Central memory CD8-positive, alpha-beta T cell (primary cell): ENCODE data around the gene RADX.
"Not testable (repeated sequence)": the region's sequence is repeated elsewhere in the genome, so short reads cannot be mapped to it uniquely, and the experiment has no call there.

ENCODE experiments used
- ATAC-seq: fragments of 150-1000 bp; cut with Tn5 transposase; replicated peaks from 2 replicates; pipeline ENCODE4 v1.10.0; 2022; ENCODE audit warnings: mild to moderate bottlenecking, moderate FRiP score, moderate number of reproducible peaks; ENCODE audit not compliant: poor library complexity, severe bottlenecking; ENCODE audit errors: extremely low read depth
- DNase-seq, 2 donors: peaks; one replicate each; pipeline ENCODE4 v3.0.0; 2021; ENCODE audit warnings: low spot score in 2 of 2
- H3K27ac Mint-ChIP-seq: one replicate; pipeline ENCODE4 v1.8.0; 2022; ENCODE audit warnings: low read depth, mild to moderate bottlenecking, moderate library complexity, mixed read lengths
- H3K27me3 Mint-ChIP-seq: one replicate; pipeline ENCODE4 v1.8.0; 2022; ENCODE audit warnings: mixed read lengths
- H3K36me3 Mint-ChIP-seq: one replicate; pipeline ENCODE4 v1.8.0; 2022; ENCODE audit warnings: mild to moderate bottlenecking, moderate library complexity, mixed read lengths; ENCODE audit not compliant: insufficient read depth
- H3K4me1 Mint-ChIP-seq: one replicate; pipeline ENCODE4 v1.8.0; 2022; ENCODE audit warnings: mixed read lengths
- H3K4me3 Mint-ChIP-seq: one replicate; pipeline ENCODE4 v1.8.0; 2022; ENCODE audit warnings: mild to moderate bottlenecking, moderate library complexity, mixed read lengths
- H3K9me3 Mint-ChIP-seq: one replicate; pipeline ENCODE4 v1.8.0; 2022; ENCODE audit warnings: mixed read lengths

The RADX gene

GRCh38 chrX:106615041-106615440 is 3.3 kb downstream of the RADX start:
- no peaks in the 10 kb centered on the region for H3K27me3 Mint-ChIP-seq
- peaks cover 26% of the 10 kb centered on the region for H3K4me1 Mint-ChIP-seq
- H3K27ac Mint-ChIP-seq = no peak overlapping the region
- H3K36me3 Mint-ChIP-seq = no peaks in the 10 kb centered on the region
- ATAC-seq (no peak), DNase-seq (no peak)
- no peaks in the 10 kb centered on the region for H3K9me3 Mint-ChIP-seq
- no peak overlapping the region for H3K4me3 Mint-ChIP-seq

DNA sequence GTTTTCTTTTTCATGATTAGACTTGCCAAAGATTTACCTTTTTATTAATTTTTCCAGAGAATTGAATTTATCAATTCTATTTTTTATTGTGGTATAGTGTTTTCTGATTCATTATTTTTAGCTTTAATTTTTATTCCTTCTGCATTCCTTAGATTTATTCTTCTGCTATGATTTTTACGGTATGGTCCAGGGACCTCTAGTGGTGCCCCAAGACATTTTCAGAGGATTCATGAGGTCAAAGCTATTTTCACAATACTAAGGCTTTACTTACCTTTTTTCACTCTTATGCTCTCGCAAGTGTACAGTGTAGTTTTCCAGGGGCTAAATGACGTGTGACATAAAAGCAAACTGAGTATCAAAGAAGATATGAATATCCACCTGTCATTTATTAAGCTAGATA is 8.0 kb downstream of the RADX start:
- H3K4me1 Mint-ChIP-seq = peaks cover 7% of the 10 kb centered on the region
- H3K27ac Mint-ChIP-seq = no peak overlapping the region
- ATAC-seq = no peak
- H3K9me3 Mint-ChIP-seq = no peaks in the 10 kb centered on the region
- H3K36me3 Mint-ChIP-seq = peaks cover 1% of the 10 kb centered on the region
- H3K4me3 Mint-ChIP-seq = no peak overlapping the region
- H3K27me3 Mint-ChIP-seq = no peaks in the 10 kb centered on the region
- no peak for DNase-seq

- H3K36me3 Mint-ChIP-seq = peaks cover 3% of the 10 kb centered on the region
- H3K4me3 Mint-ChIP-seq = no peak overlapping the region
- no peak for ATAC-seq
- H3K9me3 Mint-ChIP-seq = no peaks in the 10 kb centered on the region
- H3K27me3 Mint-ChIP-seq = no peaks in the 10 kb centered on the region
- no peak overlapping the region for H3K27ac Mint-ChIP-seq
- H3K4me1 Mint-ChIP-seq = no peaks in the 10 kb centered on the region
- no peak for DNase-seq
These were observed 10.1 kb downstream of the RADX start for GRCh38 chrX:106621836-106622235.

- Mint-ChIP-seq H3K27ac (no peak overlapping the region), H3K4me3 (no peak overlapping the region), H3K27me3 (no peaks in the 10 kb centered on the region), H3K36me3 (peaks cover 6% of the 10 kb centered on the region), H3K9me3 (no peaks in the 10 kb centered on the region), H3K4me1 (no peaks in the 10 kb centered on the region)
- no peak for ATAC-seq
- DNase-seq = no peak
These were observed 15.0 kb downstream of the RADX start for GRCh38 chrX:106626789-106627188.

DNA sequence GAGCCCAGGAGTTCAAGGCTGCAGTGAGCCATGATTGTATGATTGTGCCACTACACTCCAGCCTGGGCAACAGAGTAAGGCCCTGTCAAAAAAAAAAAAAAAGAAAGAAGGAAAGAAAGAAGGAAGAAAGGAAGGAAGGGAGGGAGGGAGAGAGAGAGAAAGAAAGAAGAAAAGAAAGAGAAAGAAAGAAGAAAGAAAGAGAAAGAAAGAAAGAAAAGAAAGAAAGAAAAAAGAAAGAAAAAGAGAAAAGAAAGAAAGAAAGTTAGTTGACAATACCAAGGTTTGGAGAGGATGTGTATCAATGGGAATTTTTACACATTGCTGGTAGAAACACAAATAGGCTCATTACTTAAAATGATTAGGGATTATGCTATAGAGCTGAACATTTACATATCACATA is 19.8 kb downstream of the RADX start:
- ATAC-seq (no peak), DNase-seq (no peak)
- Mint-ChIP-seq H3K36me3 (peaks cover 5% of the 10 kb centered on the region), H3K4me1 (no peaks in the 10 kb centered on the region), H3K9me3 (no peaks in the 10 kb centered on the region), H3K27me3 (no peaks in the 10 kb centered on the region), H3K4me3 (no peak overlapping the region), H3K27ac (no peak overlapping the region)

- H3K27ac Mint-ChIP-seq = peak overlapping the region; percentile 32
- DNase-seq = no peak
- H3K4me3 Mint-ChIP-seq = no peak overlapping the region
- H3K4me1 Mint-ChIP-seq = peaks cover 6% of the 10 kb centered on the region
- ATAC-seq = no peak
- H3K9me3 Mint-ChIP-seq = no peaks in the 10 kb centered on the region
- no peaks in the 10 kb centered on the region for H3K36me3 Mint-ChIP-seq
- no peaks in the 10 kb centered on the region for H3K27me3 Mint-ChIP-seq
These were observed 38.0 kb downstream of the RADX start for GRCh38 chrX:106649523-106650428.

GRCh38 chrX:106653625-106654024 is 41.8 kb downstream of the RADX start:
- not testable (repeated sequence) for H3K36me3 Mint-ChIP-seq, H3K27me3 Mint-ChIP-seq, H3K27ac Mint-ChIP-seq, H3K4me3 Mint-ChIP-seq, DNase-seq, ATAC-seq, H3K9me3 Mint-ChIP-seq, H3K4me1 Mint-ChIP-seq

GRCh38 chrX:106670631-106671030 is 58.9 kb downstream of the RADX start:
- H3K9me3 Mint-ChIP-seq = no peaks in the 10 kb centered on the region
- H3K27me3 Mint-ChIP-seq = no peaks in the 10 kb centered on the region
- no peak overlapping the region for H3K27ac Mint-ChIP-seq
- DNase-seq = no peak
- no peak for ATAC-seq
- peaks cover 5% of the 10 kb centered on the region for H3K36me3 Mint-ChIP-seq
- no peak overlapping the region for H3K4me3 Mint-ChIP-seq
- H3K4me1 Mint-ChIP-seq = no peaks in the 10 kb centered on the region

GRCh38 chrX:106672527-106672926 is 60.7 kb downstream of the RADX start:
- no peak overlapping the region for H3K4me3 Mint-ChIP-seq
- H3K36me3 Mint-ChIP-seq = peaks cover 5% of the 10 kb centered on the region
- no peaks in the 10 kb centered on the region for H3K4me1 Mint-ChIP-seq
- H3K27ac Mint-ChIP-seq = no peak overlapping the region
- no peaks in the 10 kb centered on the region for H3K27me3 Mint-ChIP-seq
- no peak for DNase-seq
- no peaks in the 10 kb centered on the region for H3K9me3 Mint-ChIP-seq
- no peak for ATAC-seq

GRCh38 chrX:106680716-106681115 is 68.9 kb downstream of the RADX start:
- H3K36me3 Mint-ChIP-seq = no peaks in the 10 kb centered on the region
- H3K9me3 Mint-ChIP-seq = no peaks in the 10 kb centered on the region
- no peaks in the 10 kb centered on the region for H3K4me1 Mint-ChIP-seq
- H3K27ac Mint-ChIP-seq = no peak overlapping the region
- H3K27me3 Mint-ChIP-seq = peaks cover 11% of the 10 kb centered on the region
- no peak overlapping the region for H3K4me3 Mint-ChIP-seq
- DNase-seq = no peak
- no peak for ATAC-seq

GRCh38 chrX:106684207-106684606 is 72.4 kb downstream of the RADX start:
- Mint-ChIP-seq H3K36me3 (no peaks in the 10 kb centered on the region), H3K27me3 (peaks cover 11% of the 10 kb centered on the region), H3K9me3 (no peaks in the 10 kb centered on the region), H3K4me1 (no peaks in the 10 kb centered on the region), H3K27ac (no peak overlapping the region), H3K4me3 (no peak overlapping the region)
- DNase-seq (no peak), ATAC-seq (no peak)

GRCh38 chrX:106692425-106693065 is 80.8 kb downstream of the RADX start:
- Mint-ChIP-seq H3K4me1 (no peaks in the 10 kb centered on the region), H3K36me3 (no peaks in the 10 kb centered on the region), H3K9me3 (no peaks in the 10 kb centered on the region), H3K4me3 (no peak overlapping the region), H3K27me3 (peaks cover 17% of the 10 kb centered on the region), H3K27ac (no peak overlapping the region)
- DNase-seq (no peak), ATAC-seq (no peak)

DNA sequence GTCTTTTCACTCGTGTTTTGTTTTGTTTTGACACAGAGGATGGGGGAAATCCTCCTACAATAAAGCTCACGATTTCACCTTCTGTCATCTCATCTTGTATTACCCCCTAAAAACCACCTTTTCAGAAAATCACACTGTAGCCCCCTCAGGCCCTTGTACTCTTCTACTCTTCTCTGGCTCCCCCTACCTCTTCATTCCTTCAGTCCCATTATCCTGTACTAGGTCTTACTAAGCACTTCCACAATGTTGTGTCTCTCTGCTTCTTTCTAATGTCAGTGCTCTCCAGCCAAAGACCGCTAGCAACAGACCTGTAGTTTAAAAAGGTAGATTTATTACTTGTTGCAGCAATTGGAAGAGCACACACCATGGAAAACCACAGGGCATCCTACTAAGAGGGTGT is 84.7 kb downstream of the RADX start:
- peaks cover 17% of the 10 kb centered on the region for H3K27me3 Mint-ChIP-seq
- no peak for ATAC-seq
- no peaks in the 10 kb centered on the region for H3K9me3 Mint-ChIP-seq
- no peak overlapping the region for H3K4me3 Mint-ChIP-seq
- no peak overlapping the region for H3K27ac Mint-ChIP-seq
- DNase-seq = no peak
- H3K4me1 Mint-ChIP-seq = no peaks in the 10 kb centered on the region
- H3K36me3 Mint-ChIP-seq = no peaks in the 10 kb centered on the region
